Natural killer cell (primary cell): ENCODE data around the gene MLLT6. TPM values are rescaled to one million over a fixed set of nuclear protein-coding genes. Genes with fewer than 3 reads are reported as not detected.

Source experiments
- ATAC-seq, 3 donors: fragments of 150-1000 bp in 2 of 3; fragments of 200-7000 bp in 1 of 3; cut with Tn5 transposase; 1 replicate in 1 of 3; 2 replicates in 2 of 3; pipeline ENCODE4 v1.10.0; 2021; ENCODE audit warnings: mild to moderate bottlenecking in 2 of 3, moderate library complexity in 2 of 3
- DNase-seq, 2 donors: peaks; one replicate each; pipeline versions ENCODE4 v3.0.0 to v3.0.0-alpha.2; 2013 to 2021; ENCODE audit warnings: mixed read lengths in 1 of 2
- H3K27ac ChIP-seq: one replicate; pipeline ENCODE4 v1.5.1; 2013; ENCODE audit warnings: mild to moderate bottlenecking, low read length
- H3K27me3 ChIP-seq: one replicate; pipeline ENCODE4 v1.6.1; 2013; ENCODE audit warnings: low read length; ENCODE audit not compliant: control insufficient read depth, insufficient read depth
- H3K36me3 ChIP-seq: one replicate; pipeline ENCODE4 v1.6.1; 2013; ENCODE audit warnings: low read length; ENCODE audit not compliant: control insufficient read depth, insufficient read depth
- H3K4me1 ChIP-seq: one replicate; pipeline ENCODE4 v1.6.1; 2013; ENCODE audit warnings: low read length; ENCODE audit not compliant: control insufficient read depth, insufficient read depth
- H3K4me3 ChIP-seq: one replicate; pipeline ENCODE4 v1.5.1; 2013; ENCODE audit warnings: low read length
- H3K9me3 ChIP-seq: one replicate; pipeline ENCODE4 v1.6.1; 2013; ENCODE audit warnings: low read length; ENCODE audit not compliant: control insufficient read depth, insufficient read depth
- H3K27ac Mint-ChIP-seq, 2 donors: one replicate each; pipeline ENCODE4 v1.8.0; 2022; ENCODE audit warnings: mild to moderate bottlenecking in 2 of 2, mixed read lengths in 2 of 2, moderate library complexity in 1 of 2
- H3K27me3 Mint-ChIP-seq, 2 donors: one replicate each; pipeline ENCODE4 v1.8.0; 2022; ENCODE audit warnings: low read depth in 2 of 2, mixed read lengths in 2 of 2
- H3K36me3 Mint-ChIP-seq: one replicate; pipeline ENCODE4 v1.8.0; 2022; ENCODE audit warnings: mixed read lengths
- H3K4me1 Mint-ChIP-seq, 2 donors: one replicate each; pipeline ENCODE4 v1.8.0; 2022; ENCODE audit warnings: mixed read lengths in 2 of 2
- H3K4me3 Mint-ChIP-seq: one replicate; pipeline ENCODE4 v1.8.0; 2022; ENCODE audit warnings: mild to moderate bottlenecking, moderate library complexity, mixed read lengths
- H3K9me3 Mint-ChIP-seq, 2 donors: one replicate each; pipeline ENCODE4 v1.8.0; 2022; ENCODE audit warnings: mixed read lengths in 2 of 2
- CTCF ChIP-seq: fragments of 200-600 bp; IDR thresholded peaks from one replicate; pipeline ENCODE4 v1.8.0; 2022; ENCODE audit warnings: antibody characterized with exemption
- WGBS: methylation state at CpG from one replicate; pipeline ENCODE4 v1.1.7; 2013; ENCODE audit warnings: missing lambda C conversion rate; ENCODE audit not compliant: insufficient coverage; 5-methylcytosine and 5-hydroxymethylcytosine counted together
- intact Hi-C: fragments of 100-400 bp; cut with micrococcal nuclease; formaldehyde crosslinking; loops from one replicate; pipeline ENCODE4 v1.14.2; 2022
- total RNA-seq, 4 donors: library from RNA; stranded (reverse); fragments of 120-200 nt in 1 of 4; gene quantifications; one replicate each; pipeline versions ENCODE4 v1.2.3 to v1.2.4, GENCODE V29; 2013 to 2022

MLLT6 gene
- total RNA-seq, 3 donors from 2014 or later (not counting 1 experiment from before 2014, with no cell fraction given): 478 to 578 (median 485) TPM

- H3K4me1 ChIP-seq: peaks cover 38% of the 10 kb centered on the region
- H3K4me3 ChIP-seq: no peak overlapping the region
- H3K9me3 ChIP-seq: no peaks in the 10 kb centered on the region
- TF ChIP-seq CTCF: no peak
- H3K27ac Mint-ChIP-seq: peak overlapping the region; percentile 80 to 86
- H3K36me3 Mint-ChIP-seq: no peaks in the 10 kb centered on the region
- DNase-seq: no peak
- H3K36me3 ChIP-seq: peaks cover 68% of the 10 kb centered on the region
- 90% methylated on average over 6 of the region's 6 CpGs for WGBS
- intact Hi-C loops: no loop called here
- no peaks in the 10 kb centered on the region for H3K9me3 Mint-ChIP-seq
- no peak overlapping the region for H3K4me3 Mint-ChIP-seq
- H3K27me3 ChIP-seq: no peaks in the 10 kb centered on the region
- H3K27ac ChIP-seq: no peak overlapping the region
- ATAC-seq: no peak
- H3K4me1 Mint-ChIP-seq: peaks cover 45 to 55% of the 10 kb centered on the region in 2 donors
- H3K27me3 Mint-ChIP-seq: no peaks in the 10 kb centered on the region
Observed at GRCh38 chr17:38720941-38721340, 15.9 kb downstream of the MLLT6 start.

GRCh38 chr17:38721802-38722201 is 16.7 kb downstream of the MLLT6 start:
- no peaks in the 10 kb centered on the region for H3K9me3 Mint-ChIP-seq
- H3K27ac Mint-ChIP-seq: no peak overlapping the region
- Histone ChIP-seq H3K36me3 (peaks cover 59% of the 10 kb centered on the region), H3K4me3 (no peak overlapping the region), H3K9me3 (no peaks in the 10 kb centered on the region), H3K4me1 (peaks cover 47% of the 10 kb centered on the region), H3K27me3 (no peaks in the 10 kb centered on the region), H3K27ac (no peak overlapping the region)
- WGBS: 98% methylated on average over 16 of the region's 16 CpGs
- DNase-seq: no peak
- no peaks in the 10 kb centered on the region for H3K27me3 Mint-ChIP-seq
- TF ChIP-seq CTCF: no peak
- H3K36me3 Mint-ChIP-seq: no peaks in the 10 kb centered on the region
- no peak overlapping the region for H3K4me3 Mint-ChIP-seq
- ATAC-seq: no peak
- intact Hi-C loops: no loop called here
- H3K4me1 Mint-ChIP-seq: peaks cover 54 to 59% of the 10 kb centered on the region in 2 donors

GRCh38 chr17:38724337-38724988 is 19.4 kb downstream of the MLLT6 start:
- peak in 1 of 3 donors; percentile 11 for ATAC-seq
- no peaks in the 10 kb centered on the region for H3K27me3 Mint-ChIP-seq
- 44% methylated on average over 13 of the region's 16 CpGs for WGBS

More at GRCh38 chr17:38724337-38724988, 19.4 kb downstream of the MLLT6 start:
- peak overlapping the region; percentile 81 for H3K4me3 Mint-ChIP-seq
- peaks cover 36% of the 10 kb centered on the region for H3K36me3 ChIP-seq
- H3K27me3 ChIP-seq: no peaks in the 10 kb centered on the region
- no peak for TF ChIP-seq CTCF
- no peaks in the 10 kb centered on the region for H3K9me3 ChIP-seq
- H3K4me3 ChIP-seq: peak overlapping the region; percentile 15
- no peak for DNase-seq
- peak overlapping the region; percentile 98 to 99 for H3K27ac Mint-ChIP-seq
- peak overlapping the region; percentile 82 for H3K27ac ChIP-seq
- no peaks in the 10 kb centered on the region for H3K36me3 Mint-ChIP-seq
- H3K9me3 Mint-ChIP-seq: no peaks in the 10 kb centered on the region
- H3K4me1 ChIP-seq: peaks cover 73% of the 10 kb centered on the region
- H3K4me1 Mint-ChIP-seq: peaks cover 72 to 81% of the 10 kb centered on the region in 2 donors
- intact Hi-C loops: no loop called here
